Astrocyte of the cerebellum (primary cell): ENCODE data around the gene SLC35B2.
A peak's percentile ranks its signal among the peaks of the same experiment; 100 is the strongest.

Experiments used
- DNase-seq: peaks from one replicate; pipeline ENCODE4 v3.0.0-alpha.2; 2011; ENCODE audit warnings: low read depth
- H3K4me3 ChIP-seq: 2 replicates; pipeline ENCODE4 v1.5.1; 2011; ENCODE audit warnings: mild to moderate bottlenecking, low read depth, low read length, moderate library complexity
- CTCF ChIP-seq: IDR thresholded peaks from 2 replicates; pipeline ENCODE4 v1.5.1; 2012; ENCODE audit warnings: low read length, low read depth, moderate library complexity, mild to moderate bottlenecking; ENCODE audit errors: missing control alignments
- in situ Hi-C: cut with HindIII; loops from 2 replicates; pipeline ENCODE4 v1.10.0; 2017; ENCODE audit warnings: low sequenced_read_pairs

Gene SLC35B2

GRCh38 chr6:44222486-44223318 lies 34.6 kb downstream of the SLC35B2 start:
- peak overlapping the region; percentile 49 for H3K4me3 ChIP-seq
- no peak for TF ChIP-seq CTCF
- in situ Hi-C loops, result no loop called here
- no peak for DNase-seq

GRCh38 chr6:44221961-44222335 lies 35.4 kb downstream of the SLC35B2 start:
- no peak for TF ChIP-seq CTCF
- in situ Hi-C loops, result no loop called here
- DNase-seq, result no peak
- no peak overlapping the region for H3K4me3 ChIP-seq

- H3K4me3 ChIP-seq, result no peak overlapping the region
- in situ Hi-C loops, result no loop called here
- peak; percentile 62 for TF ChIP-seq CTCF
- DNase-seq, result no peak
These were observed 35.9 kb downstream of the SLC35B2 start for GRCh38 chr6:44221291-44221960.

- TF ChIP-seq CTCF, result no peak
- H3K4me3 ChIP-seq, result no peak overlapping the region
- no peak for DNase-seq
- in situ Hi-C loops, result no loop called here
These were observed 36.4 kb downstream of the SLC35B2 start for GRCh38 chr6:44220913-44221290.

GRCh38 chr6:44219815-44220784 lies 37.2 kb downstream of the SLC35B2 start:
- in situ Hi-C loops, result no loop called here
- DNase-seq, result no peak
- TF ChIP-seq CTCF, result no peak
- no peak overlapping the region for H3K4me3 ChIP-seq
